B cell (primary cell): ENCODE data around the gene GSG1L. TPM values are rescaled to one million over a fixed set of nuclear protein-coding genes. Genes with fewer than 3 reads are reported as not detected.

ENCODE experiments used
- ATAC-seq: fragments of 200-7000 bp; cut with Tn5 transposase; one replicate; pipeline ENCODE4 v1.10.0; 2021; ENCODE audit warnings: low read depth, mild to moderate bottlenecking, moderate number of reproducible peaks, moderate library complexity
- CTCF ChIA-PET: fragments of 350-600 bp; sonication (Branson Sonifier 250); formaldehyde crosslinking; loops from one replicate; lab custom pipeline; 2021; ENCODE audit warnings: antibody characterized with exemption, inconsistent platforms; lab: Charles Lee
- POLR2A ChIA-PET: fragments of 350-600 bp; sonication (Branson Sonifier 250); formaldehyde crosslinking; loops from one replicate; lab custom pipeline; 2021; ENCODE audit warnings: antibody characterized with exemption; lab: Charles Lee
- DNase-seq: peaks from one replicate; pipeline ENCODE4 v3.0.0; 2013
- H2AFZ ChIP-seq: 2 replicates; pipeline ENCODE4 v1.6.1; 2012; ENCODE audit warnings: mild to moderate bottlenecking, low read depth, low read length; ENCODE audit not compliant: insufficient read depth, poor library complexity, severe bottlenecking
- H3K27ac ChIP-seq, 2 donors: 1 replicate in 1 of 2; 2 replicates in 1 of 2; pipeline ENCODE4 v1.5.1; 2012 to 2013; ENCODE audit warnings: low read length in 2 of 2, mild to moderate bottlenecking in 2 of 2, moderate library complexity in 1 of 2
- H3K27me3 ChIP-seq, 4 experiments: fragments of 200-600 bp in 1 of 4; sonication (generic) in 1 of 4; replicated peaks in 1 of 4; 1 replicate in 2 of 4; 2 replicates in 2 of 4; pipeline versions ENCODE4 v1.6.1 to v1.7.0; 2013 to 2016; ENCODE audit warnings: low read length in 3 of 4, mild to moderate bottlenecking in 2 of 4, mixed read lengths in 1 of 4, moderate library complexity in 1 of 4; ENCODE audit not compliant: insufficient read depth in 4 of 4, control insufficient read depth in 3 of 4; ENCODE audit errors: control extremely low read depth in 1 of 4
- H3K36me3 ChIP-seq, 2 experiments: replicated peaks in 1 of 2; 1 replicate in 1 of 2; 2 replicates in 1 of 2; pipeline versions ENCODE4 v1.6.1 to v1.7.1; 2013; ENCODE audit warnings: low read length in 1 of 2; ENCODE audit not compliant: insufficient read depth in 2 of 2, control insufficient read depth in 1 of 2; ENCODE audit errors: control extremely low read depth in 1 of 2, extremely low read depth in 1 of 2
- H3K4me1 ChIP-seq, 2 donors: fragments of 200-600 bp in 1 of 2; sonication (generic) in 1 of 2; 1 replicate in 1 of 2; 2 replicates in 1 of 2; pipeline versions ENCODE4 v1.5.1 to v1.6.1; 2013 to 2017; ENCODE audit warnings: low read length in 2 of 2; ENCODE audit not compliant: control insufficient read depth in 2 of 2, insufficient read depth in 2 of 2
- H3K4me2 ChIP-seq: replicated peaks from 2 replicates; pipeline ENCODE3; 2012; ENCODE audit warnings: mild to moderate bottlenecking, low read depth, low read length; ENCODE audit not compliant: poor library complexity, severe bottlenecking
- H3K4me3 ChIP-seq, 5 experiments: fragments of 200-600 bp in 1 of 5; sonication (generic) in 1 of 5; 1 replicate in 3 of 5; 2 replicates in 2 of 5; pipeline versions ENCODE4 v1.5.1 to v1.7.0; 2011 to 2016; ENCODE audit warnings: low read length in 4 of 5, mild to moderate bottlenecking in 4 of 5, low read depth in 2 of 5, control low read depth in 1 of 5, moderate library complexity in 1 of 5; ENCODE audit not compliant: insufficient read depth in 1 of 5; ENCODE audit errors: control extremely low read depth in 1 of 5, extremely low read depth in 1 of 5
- H3K79me2 ChIP-seq: fragments of 200-600 bp; sonication (generic); one replicate; pipeline ENCODE4 v1.6.0; 2016; ENCODE audit warnings: low read length; ENCODE audit not compliant: control insufficient read depth, insufficient read depth
- H3K9ac ChIP-seq: fragments of 200-600 bp; sonication (generic); 2 replicates; pipeline ENCODE4 v1.6.1; 2017; ENCODE audit warnings: mild to moderate bottlenecking, low read length, moderate library complexity
- H3K9me3 ChIP-seq, 3 donors: one replicate each; pipeline versions ENCODE4 v1.6.1 to v1.7.1; 2013; ENCODE audit warnings: low read length in 2 of 3; ENCODE audit not compliant: control insufficient read depth in 2 of 3, insufficient read depth in 1 of 3; ENCODE audit errors: control extremely low read depth in 1 of 3
- H4K20me1 ChIP-seq: 2 replicates; pipeline ENCODE4 v1.6.0; 2012; ENCODE audit warnings: mild to moderate bottlenecking, low read length; ENCODE audit not compliant: insufficient read depth, control insufficient read depth, poor library complexity, severe bottlenecking
- H3K27ac Mint-ChIP-seq: one replicate; pipeline ENCODE4 v1.8.0; 2021; ENCODE audit warnings: mixed read lengths
- H3K27me3 Mint-ChIP-seq: one replicate; pipeline ENCODE4 v1.8.0; 2021; ENCODE audit warnings: mixed read lengths
- H3K4me1 Mint-ChIP-seq: one replicate; pipeline ENCODE4 v1.8.0; 2021; ENCODE audit warnings: mixed read lengths
- H3K4me3 Mint-ChIP-seq: one replicate; pipeline ENCODE4 v1.8.0; 2021; ENCODE audit warnings: mixed read lengths
- H3K9me3 Mint-ChIP-seq: one replicate; pipeline ENCODE4 v1.8.0; 2022; ENCODE audit warnings: mixed read lengths; ENCODE audit not compliant: insufficient read depth
- EZH2 ChIP-seq: IDR thresholded peaks from 2 replicates; pipeline ENCODE4 v1.6.1; 2012; ENCODE audit warnings: borderline replicate concordance, low read depth, mild to moderate bottlenecking, moderate library complexity, low read length; ENCODE audit not compliant: insufficient read depth, poor library complexity, severe bottlenecking
- WGBS: methylation state at CpG from one replicate; pipeline ENCODE4 v1.1.5; 2013; ENCODE audit warnings: missing lambda C conversion rate; ENCODE audit not compliant: insufficient coverage; 5-methylcytosine and 5-hydroxymethylcytosine counted together
- intact Hi-C: fragments of 100-400 bp; cut with micrococcal nuclease; formaldehyde crosslinking; loops from one replicate; pipeline ENCODE4 v1.10.0; 2022
- polyA plus RNA-seq: library from polyadenylated mRNA; depleted of rRNA; stranded (reverse); fragments of >200 nt; gene quantifications from 2 replicates; pipeline ENCODE4 v1.2.3, GENCODE V29; 2012
- total RNA-seq, 2 donors: library from RNA; stranded (reverse); fragments of 120-200 nt in 1 of 2; gene quantifications; 1 replicate in 1 of 2; 2 replicates in 1 of 2; pipeline versions ENCODE4 v1.2.3 to v1.2.4, GENCODE V29; 2013 to 2022
- TF ChIP-seq, protein P1 (sequence below): fragments of 200-600 bp; IDR thresholded peaks from one replicate; pipeline ENCODE4 v1.8.0; 2022; ENCODE audit warnings: antibody characterized with exemption, mild to moderate bottlenecking

GSG1L gene
- total and polyA plus RNA-seq, 2 donors (not counting 1 experiment from before 2014, with no cell fraction given): 0.01 TPM; not detected in 1

DNA sequence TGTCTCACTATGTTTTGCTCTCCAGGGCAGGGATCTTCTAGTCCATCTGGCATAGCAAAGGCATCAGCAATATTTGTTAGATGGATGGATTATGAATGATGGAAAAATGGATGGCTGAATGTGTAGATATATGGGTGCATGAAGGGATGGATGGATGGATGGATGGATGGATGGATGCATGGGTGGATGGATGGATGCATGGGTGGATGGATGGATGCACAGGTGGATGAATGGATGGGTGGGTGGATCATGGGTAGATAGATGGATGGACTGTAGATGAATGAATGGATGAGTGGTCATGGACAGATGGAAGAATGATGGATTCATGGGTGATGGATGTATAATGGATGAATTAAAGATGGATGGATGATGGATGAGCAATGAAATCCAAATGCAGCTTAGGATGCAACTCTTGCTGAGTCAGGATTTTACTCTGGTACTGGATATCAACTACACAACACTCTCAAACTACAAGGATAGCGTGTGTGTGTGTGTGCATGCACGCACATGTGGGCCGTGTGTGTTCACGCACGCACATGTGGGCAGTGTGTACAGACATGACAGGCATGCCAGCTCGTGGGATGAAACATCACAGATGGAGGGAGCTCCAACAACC lies 34.0 kb downstream of the GSG1L start:
- H3K4me3 Mint-ChIP-seq: no peak overlapping the region
- Histone ChIP-seq H3K36me3 (no peaks in the 10 kb centered on the region), H3K4me3 (no peak overlapping the region), H2AFZ (no peak overlapping the region), H3K79me2 (no peaks in the 10 kb centered on the region), H3K4me2 (no peak overlapping the region), H3K4me1 (no peaks in the 10 kb centered on the region), H3K9ac (no peak overlapping the region), H3K9me3 (peaks cover 0 to 3% (median 0%) of the 10 kb centered on the region in 3 donors), H3K27ac (no peak overlapping the region), H4K20me1 (no peaks in the 10 kb centered on the region), H3K27me3 (no peaks in the 10 kb centered on the region)
- ChIA-PET POLR2A (no interaction called here), CTCF (no interaction called here)
- no peaks in the 10 kb centered on the region for H3K4me1 Mint-ChIP-seq
- intact Hi-C loops: no loop called here
- H3K27me3 Mint-ChIP-seq: peaks cover 12% of the 10 kb centered on the region
- ATAC-seq (no peak), DNase-seq (no peak)
- WGBS: 88% methylated on average over 5 of the region's 6 CpGs
- H3K27ac Mint-ChIP-seq: no peak overlapping the region
- TF ChIP-seq, protein P1, sequence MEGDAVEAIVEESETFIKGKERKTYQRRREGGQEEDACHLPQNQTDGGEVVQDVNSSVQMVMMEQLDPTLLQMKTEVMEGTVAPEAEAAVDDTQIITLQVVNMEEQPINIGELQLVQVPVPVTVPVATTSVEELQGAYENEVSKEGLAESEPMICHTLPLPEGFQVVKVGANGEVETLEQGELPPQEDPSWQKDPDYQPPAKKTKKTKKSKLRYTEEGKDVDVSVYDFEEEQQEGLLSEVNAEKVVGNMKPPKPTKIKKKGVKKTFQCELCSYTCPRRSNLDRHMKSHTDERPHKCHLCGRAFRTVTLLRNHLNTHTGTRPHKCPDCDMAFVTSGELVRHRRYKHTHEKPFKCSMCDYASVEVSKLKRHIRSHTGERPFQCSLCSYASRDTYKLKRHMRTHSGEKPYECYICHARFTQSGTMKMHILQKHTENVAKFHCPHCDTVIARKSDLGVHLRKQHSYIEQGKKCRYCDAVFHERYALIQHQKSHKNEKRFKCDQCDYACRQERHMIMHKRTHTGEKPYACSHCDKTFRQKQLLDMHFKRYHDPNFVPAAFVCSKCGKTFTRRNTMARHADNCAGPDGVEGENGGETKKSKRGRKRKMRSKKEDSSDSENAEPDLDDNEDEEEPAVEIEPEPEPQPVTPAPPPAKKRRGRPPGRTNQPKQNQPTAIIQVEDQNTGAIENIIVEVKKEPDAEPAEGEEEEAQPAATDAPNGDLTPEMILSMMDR: no peak
- TF ChIP-seq EZH2: no peak
- H3K9me3 Mint-ChIP-seq: peaks cover 2% of the 10 kb centered on the region

DNA sequence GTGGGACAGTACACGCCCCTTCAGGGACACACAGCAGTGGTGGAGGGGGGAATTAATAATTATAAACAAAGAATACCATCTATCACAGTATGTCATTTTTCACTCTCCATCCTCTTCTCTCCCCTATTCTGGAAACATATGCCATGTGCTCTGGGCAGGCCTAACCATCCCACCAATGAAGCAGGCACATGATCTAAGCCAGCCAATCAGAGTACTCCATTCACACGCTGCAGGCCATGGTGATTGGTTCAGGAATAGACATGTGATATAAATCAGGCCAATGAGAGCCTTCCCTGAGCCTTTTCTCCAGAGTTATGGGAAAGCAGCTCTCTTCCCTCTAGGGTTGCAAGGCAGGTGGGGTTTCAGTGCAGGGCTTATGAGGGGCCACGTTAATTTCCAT lies 36.5 kb downstream of the GSG1L start:
- CTCF ChIA-PET: no interaction called here
- intact Hi-C loops: no loop called here
- H3K27ac Mint-ChIP-seq: no peak overlapping the region

More for the DNA sequence above, 36.5 kb downstream of the GSG1L start:
- H3K4me3 Mint-ChIP-seq: no peak overlapping the region
- WGBS: 100% methylated on average over 1 of the region's 3 CpGs
- Histone ChIP-seq H3K27ac (no peak overlapping the region), H3K9ac (no peak overlapping the region), H3K27me3 (no peaks in the 10 kb centered on the region), H3K4me3 (no peak overlapping the region), H3K36me3 (no peaks in the 10 kb centered on the region), H3K79me2 (no peaks in the 10 kb centered on the region), H3K9me3 (peaks cover 0 to 3% (median 0%) of the 10 kb centered on the region in 3 donors), H4K20me1 (no peaks in the 10 kb centered on the region), H3K4me1 (no peaks in the 10 kb centered on the region), H3K4me2 (no peak overlapping the region), H2AFZ (no peak overlapping the region)
- no peaks in the 10 kb centered on the region for H3K27me3 Mint-ChIP-seq
- ATAC-seq (no peak), DNase-seq (no peak)
- POLR2A ChIA-PET: no interaction called here
- peaks cover 2% of the 10 kb centered on the region for H3K9me3 Mint-ChIP-seq
- H3K4me1 Mint-ChIP-seq: no peaks in the 10 kb centered on the region
- TF ChIP-seq, protein P1: no peak
- no peak for TF ChIP-seq EZH2
